LoVo (cell line): ENCODE data around the gene GABRA1.

ENCODE experiments used
- DNase-seq: peaks from one replicate; pipeline ENCODE4 v3.0.0-alpha.2; 2016; ENCODE audit warnings: low spot score

Gene GABRA1

GRCh38 chr5:161847941-161848391 is at the start of gene GABRA1:
TSS of gene GABRA1 (plus strand) at chr5:161848120. CDS start at chr5:161850811, 2,691 bp downstream.
- DNase-seq = no peak

GRCh38 chr5:161799316-161799715 is 48.6 kb upstream of the GABRA1 start:
- no peak for DNase-seq

- DNase-seq = no peak
Observed at GRCh38 chr5:161804263-161804662, 43.7 kb upstream of the GABRA1 start.

- peak; percentile 8 for DNase-seq
Observed at GRCh38 chr5:161846746-161847145, 1.2 kb upstream of the GABRA1 start.

- no peak for DNase-seq
Observed at GRCh38 chr5:161847447-161847846, 473 bp upstream of the GABRA1 start.

GRCh38 chr5:161850491-161850890 is 2.6 kb downstream of the GABRA1 start:
- DNase-seq = no peak

GRCh38 chr5:161851691-161852299 is 3.9 kb downstream of the GABRA1 start:
- peak; percentile 37 for DNase-seq

- no peak for DNase-seq
Observed at GRCh38 chr5:161857358-161857757, 9.4 kb downstream of the GABRA1 start.

- DNase-seq = no peak
Observed at GRCh38 chr5:161863259-161863658, 15.3 kb downstream of the GABRA1 start.

GRCh38 chr5:161863811-161864210 is 15.9 kb downstream of the GABRA1 start:
- no peak for DNase-seq

- no peak for DNase-seq
Observed at GRCh38 chr5:161865510-161865909, 17.6 kb downstream of the GABRA1 start.

- no peak for DNase-seq
Observed at GRCh38 chr5:161889971-161890370, 42.1 kb downstream of the GABRA1 start.

- DNase-seq = no peak
Observed at GRCh38 chr5:161895514-161895913, 47.6 kb downstream of the GABRA1 start.

- no peak for DNase-seq
Observed at GRCh38 chr5:161897033-161897432, 49.1 kb downstream of the GABRA1 start.

- no peak for DNase-seq
Observed at GRCh38 chr5:161899590-161899989, 51.7 kb downstream of the GABRA1 start.

GRCh38 chr5:161900981-161901380 is 53.1 kb downstream of the GABRA1 start:
- no peak for DNase-seq

- no peak for DNase-seq
Observed at GRCh38 chr5:161921781-161922180, 73.9 kb downstream of the GABRA1 start.

- DNase-seq = no peak
Observed at GRCh38 chr5:161924270-161924669, 76.3 kb downstream of the GABRA1 start.

- no peak for DNase-seq
Observed at GRCh38 chr5:161925960-161926359, 78.0 kb downstream of the GABRA1 start.

- DNase-seq = no peak
Observed at GRCh38 chr5:161934486-161934885, 86.6 kb downstream of the GABRA1 start.

- DNase-seq = peak; percentile 9
Observed at GRCh38 chr5:161944974-161945373, 97.1 kb downstream of the GABRA1 start.

- DNase-seq = no peak
Observed at GRCh38 chr5:161946911-161947310, 99.0 kb downstream of the GABRA1 start.
